Sigmoid colon (tissue), 7 donors: Measurements from ENCODE around the gene BICC1. TPM values are rescaled to one million over a fixed set of nuclear protein-coding genes. Genes with fewer than 3 reads are reported as not detected.

ENCODE experiments used
- DNase-seq: peaks from one replicate; pipeline ENCODE4 v3.0.0-alpha.2; 2019
- H3K27ac ChIP-seq, 4 donors: fragments of 200-600 bp; sonication (generic); one replicate each; pipeline ENCODE4 v1.5.1; 2016 to 2019; ENCODE audit warnings: mild to moderate bottlenecking in 1 of 4
- H3K27me3 ChIP-seq, 3 donors: fragments of 200-600 bp; sonication (generic); one replicate each; pipeline ENCODE4 v1.5.1; 2019; ENCODE audit warnings: mild to moderate bottlenecking in 1 of 3
- H3K36me3 ChIP-seq, 4 donors: fragments of 200-600 bp; sonication (generic); one replicate each; pipeline ENCODE4 v1.5.1; 2016 to 2019
- H3K4me1 ChIP-seq, 4 donors: fragments of 200-600 bp; sonication (generic); one replicate each; pipeline ENCODE4 v1.5.1; 2017 to 2019
- H3K4me3 ChIP-seq, 4 donors: fragments of 200-600 bp; sonication (generic); one replicate each; pipeline ENCODE4 v1.5.1; 2017 to 2019; ENCODE audit warnings: mild to moderate bottlenecking in 2 of 4, moderate library complexity in 1 of 4
- H3K9me3 ChIP-seq, 4 donors: fragments of 200-600 bp in 3 of 4; sonication (generic) in 3 of 4; one replicate each; pipeline versions ENCODE4 v1.5.1 to v1.6.1; 2013 to 2019
- EP300 ChIP-seq, 4 donors: sonication (generic); formaldehyde crosslinking; IDR thresholded peaks; one replicate each; pipeline ENCODE4 v1.6.1; 2017; ENCODE audit warnings: antibody characterized with exemption in 4 of 4
- POLR2A ChIP-seq, 2 donors: fragments of 450-650 bp; IDR thresholded peaks; one replicate each; pipeline ENCODE4 v1.6.1; 2016; ENCODE audit warnings: antibody characterized with exemption in 2 of 2, mild to moderate bottlenecking in 2 of 2, moderate library complexity in 2 of 2
- POLR2AphosphoS5 ChIP-seq, 4 donors: sonication (generic); formaldehyde crosslinking; IDR thresholded peaks; one replicate each; pipeline ENCODE4 v1.6.1; 2017; ENCODE audit warnings: antibody characterized with exemption in 4 of 4
- WGBS, 2 donors: extraction: QIAGEN DNeasy Blood & Tissue Kit; methylation state at CpG; one replicate each; pipeline ENCODE4 v1.1.7; 2013; 5-methylcytosine and 5-hydroxymethylcytosine counted together
- intact Hi-C: fragments of 100-400 bp; cut with DNase I; formaldehyde crosslinking; loops from one replicate; pipeline ENCODE4 v1.15.1; 2023
- polyA plus RNA-seq, 3 donors: library from polyadenylated mRNA; stranded (reverse); fragments of 200-250 nt; gene quantifications; one replicate each; pipeline ENCODE4 v1.2.3, GENCODE V29; 2013
- total RNA-seq, 4 donors: library from RNA; depleted of rRNA; stranded (reverse); fragments of >200 nt; gene quantifications; one replicate each; pipeline ENCODE4 v1.1.0, GENCODE V29; 2016
- TF ChIP-seq, protein P1 (sequence below), 4 experiments: fragments of 450-650 bp in 3 of 4; fragments of 200-600 bp in 1 of 4; IDR thresholded peaks; one replicate each; pipeline ENCODE4 v1.5.1; 2016 to 2019; ENCODE audit warnings: antibody characterized with exemption in 4 of 4, mild to moderate bottlenecking in 3 of 4, moderate library complexity in 2 of 4
- donor health status: healthy with polysubstance abuse.
- donor health status: Bipolar disorder and iron deficiency.
- donor health status: healthy.

Gene BICC1
- total and polyA plus RNA-seq, 7 donors = 0.46 to 17.3 (median 7.9) TPM

- no peaks in the 10 kb centered on the region for H3K27me3 ChIP-seq
- TF ChIP-seq EP300 (IDR thresholded peaks at IDR 0.05) (no peak), POLR2A (IDR thresholded peaks at IDR 0.05) (no peak), POLR2AphosphoS5 (IDR thresholded peaks at IDR 0.05) (no peak)
- TF ChIP-seq, protein P1, sequence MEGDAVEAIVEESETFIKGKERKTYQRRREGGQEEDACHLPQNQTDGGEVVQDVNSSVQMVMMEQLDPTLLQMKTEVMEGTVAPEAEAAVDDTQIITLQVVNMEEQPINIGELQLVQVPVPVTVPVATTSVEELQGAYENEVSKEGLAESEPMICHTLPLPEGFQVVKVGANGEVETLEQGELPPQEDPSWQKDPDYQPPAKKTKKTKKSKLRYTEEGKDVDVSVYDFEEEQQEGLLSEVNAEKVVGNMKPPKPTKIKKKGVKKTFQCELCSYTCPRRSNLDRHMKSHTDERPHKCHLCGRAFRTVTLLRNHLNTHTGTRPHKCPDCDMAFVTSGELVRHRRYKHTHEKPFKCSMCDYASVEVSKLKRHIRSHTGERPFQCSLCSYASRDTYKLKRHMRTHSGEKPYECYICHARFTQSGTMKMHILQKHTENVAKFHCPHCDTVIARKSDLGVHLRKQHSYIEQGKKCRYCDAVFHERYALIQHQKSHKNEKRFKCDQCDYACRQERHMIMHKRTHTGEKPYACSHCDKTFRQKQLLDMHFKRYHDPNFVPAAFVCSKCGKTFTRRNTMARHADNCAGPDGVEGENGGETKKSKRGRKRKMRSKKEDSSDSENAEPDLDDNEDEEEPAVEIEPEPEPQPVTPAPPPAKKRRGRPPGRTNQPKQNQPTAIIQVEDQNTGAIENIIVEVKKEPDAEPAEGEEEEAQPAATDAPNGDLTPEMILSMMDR (IDR thresholded peaks at IDR 0.05) = no peak
- intact Hi-C loops = no loop called here
- no peak overlapping the region for H3K4me3 ChIP-seq
- H3K4me1 ChIP-seq = peaks cover 0 to 11% (median 9%) of the 10 kb centered on the region in 4 donors
- H3K27ac ChIP-seq = peak overlapping the region in 2 of 4 donors; percentile 15 to 35
- H3K9me3 ChIP-seq = no peaks in the 10 kb centered on the region
- WGBS, 2 donors = 21 to 64% methylated on average over 5 of the region's 5 CpGs
- H3K36me3 ChIP-seq = no peaks in the 10 kb centered on the region
- DNase-seq = no peak
These were observed 124.7 kb downstream of the BICC1 start for GRCh38 chr10:58637352-58637751.

DNA sequence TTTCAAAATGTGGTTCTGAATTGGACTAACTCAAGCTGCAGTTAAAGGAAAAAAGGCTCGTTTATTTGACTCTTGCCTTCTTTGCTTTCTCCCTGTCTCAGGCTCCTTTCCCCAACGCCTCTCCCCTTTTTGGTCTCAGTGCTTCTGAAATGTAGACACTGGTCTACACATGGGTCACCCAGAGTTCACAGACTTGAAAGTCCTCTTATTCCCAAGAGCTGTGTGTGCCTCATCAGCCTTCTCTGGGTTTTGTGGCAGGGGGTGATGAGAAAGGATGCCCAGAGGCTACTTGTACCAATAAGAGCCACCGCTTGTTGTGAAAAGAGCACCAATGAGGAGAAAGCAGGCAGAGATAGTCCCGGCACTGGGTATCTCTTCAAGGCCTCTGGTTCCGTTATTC, 125.7 kb downstream of the BICC1 start:
- WGBS, 2 donors = 83 to 88% methylated on average over 5 of the region's 5 CpGs
- DNase-seq = no peak

GRCh38 chr10:58641095-58641531, 128.4 kb downstream of the BICC1 start:
- Histone ChIP-seq H3K4me1 (peaks cover 0 to 11% (median 9%) of the 10 kb centered on the region in 4 donors), H3K36me3 (no peaks in the 10 kb centered on the region), H3K27me3 (no peaks in the 10 kb centered on the region), H3K4me3 (no peak overlapping the region), H3K27ac (peak overlapping the region in 3 of 4 donors; percentile 21 to 71 (median 39)), H3K9me3 (no peaks in the 10 kb centered on the region)
- peak in 2 of 4 donors; percentile 8 to 32 for TF ChIP-seq POLR2AphosphoS5 (IDR thresholded peaks at IDR 0.05)
- TF ChIP-seq, protein P1 (IDR thresholded peaks at IDR 0.05) = no peak
- 3 to 9% methylated on average over 5 of the region's 5 CpGs for WGBS, 2 donors
- no peak for DNase-seq
- intact Hi-C loops = no loop called here

More for the DNA sequence above, 125.7 kb downstream of the BICC1 start:
- Histone ChIP-seq H3K9me3 (no peaks in the 10 kb centered on the region), H3K36me3 (no peaks in the 10 kb centered on the region), H3K4me3 (no peak overlapping the region), H3K27ac (peak overlapping the region in 1 of 4 donors; percentile 8), H3K27me3 (no peaks in the 10 kb centered on the region), H3K4me1 (peaks cover 0 to 11% (median 9%) of the 10 kb centered on the region in 4 donors)
- intact Hi-C loops = no loop called here
- TF ChIP-seq POLR2AphosphoS5 (IDR thresholded peaks at IDR 0.05) (no peak), POLR2A (IDR thresholded peaks at IDR 0.05) (no peak), EP300 (IDR thresholded peaks at IDR 0.05) (no peak)

GRCh38 chr10:58641708-58642107, 129.0 kb downstream of the BICC1 start:
- H3K4me1 ChIP-seq = peaks cover 0 to 11% (median 9%) of the 10 kb centered on the region in 4 donors
- H3K27ac ChIP-seq = peak overlapping the region in 3 of 4 donors; percentile 21 to 71 (median 39)

GRCh38 chr10:58642283-58642682, 129.6 kb downstream of the BICC1 start:
- H3K36me3 ChIP-seq = no peaks in the 10 kb centered on the region
- WGBS, 2 donors = 85 to 86% methylated on average over 3 of the region's 3 CpGs
- H3K27me3 ChIP-seq = no peaks in the 10 kb centered on the region
- TF ChIP-seq, protein P1 (IDR thresholded peaks at IDR 0.05) = no peak
- TF ChIP-seq POLR2AphosphoS5 (IDR thresholded peaks at IDR 0.05) (no peak), POLR2A (IDR thresholded peaks at IDR 0.05) (no peak)
- DNase-seq = no peak
- H3K4me3 ChIP-seq = no peak overlapping the region
- H3K9me3 ChIP-seq = no peaks in the 10 kb centered on the region
- peak overlapping the region in 2 of 4 donors; percentile 39 to 71 for H3K27ac ChIP-seq
- intact Hi-C loops = no loop called here
- peaks cover 0 to 11% (median 9%) of the 10 kb centered on the region in 4 donors for H3K4me1 ChIP-seq

More at GRCh38 chr10:58641708-58642107, 129.0 kb downstream of the BICC1 start:
- Histone ChIP-seq H3K36me3 (no peaks in the 10 kb centered on the region), H3K4me3 (no peak overlapping the region), H3K9me3 (no peaks in the 10 kb centered on the region), H3K27me3 (no peaks in the 10 kb centered on the region)
- intact Hi-C loops = no loop called here
- TF ChIP-seq POLR2A (IDR thresholded peaks at IDR 0.05) (no peak), POLR2AphosphoS5 (IDR thresholded peaks at IDR 0.05) (no peak), EP300 (IDR thresholded peaks at IDR 0.05) (no peak)
- TF ChIP-seq, protein P1 (IDR thresholded peaks at IDR 0.05) = no peak
- 63 to 73% methylated on average over 2 of the region's 2 CpGs for WGBS, 2 donors
- no peak for DNase-seq
